CD4-positive, CD25-positive, alpha-beta regulatory T cell (primary cell): Measurements from ENCODE around the gene RHEB. TPM values are rescaled to one million over a fixed set of nuclear protein-coding genes. Genes with fewer than 3 reads are reported as not detected.
A peak's percentile ranks its signal among the peaks of the same experiment; 100 is the strongest.

Experiments used
- ATAC-seq, 2 donors: fragments of 150-1000 bp; cut with Tn5 transposase; one replicate each; pipeline ENCODE4 v1.10.0; 2021; ENCODE audit warnings: low read depth in 2 of 2, moderate number of reproducible peaks in 2 of 2, moderate library complexity in 1 of 2
- DNase-seq, 3 donors: peaks; one replicate each; pipeline versions ENCODE4 v3.0.0 to v3.0.0-alpha.2; 2012 to 2022; ENCODE audit warnings: mixed read lengths in 1 of 3
- H3K27ac ChIP-seq: one replicate; pipeline ENCODE4 v1.7.0; 2013; ENCODE audit warnings: mild to moderate bottlenecking, low read length; ENCODE audit not compliant: insufficient read depth, poor library complexity, severe bottlenecking
- H3K27me3 ChIP-seq: one replicate; pipeline ENCODE4 v1.7.0; 2013; ENCODE audit warnings: low read length; ENCODE audit not compliant: control insufficient read depth, insufficient read depth
- H3K36me3 ChIP-seq: one replicate; pipeline ENCODE4 v1.7.0; 2013; ENCODE audit warnings: mild to moderate bottlenecking, low read length, moderate library complexity; ENCODE audit not compliant: control insufficient read depth, insufficient read depth
- H3K4me1 ChIP-seq: 2 replicates; pipeline ENCODE4 v1.7.0; 2013; ENCODE audit warnings: mild to moderate bottlenecking, low read length; ENCODE audit not compliant: insufficient read depth, control insufficient read depth, poor library complexity, severe bottlenecking
- H3K4me3 ChIP-seq: one replicate; pipeline ENCODE4 v1.7.0; 2013; ENCODE audit warnings: low read depth, mild to moderate bottlenecking, low read length, moderate library complexity
- H3K9me3 ChIP-seq, 2 experiments: 1 replicate in 1 of 2; 2 replicates in 1 of 2; pipeline ENCODE4 v1.7.0; 2013; ENCODE audit warnings: low read length in 2 of 2, mild to moderate bottlenecking in 1 of 2, moderate library complexity in 1 of 2; ENCODE audit not compliant: control insufficient read depth in 2 of 2
- H3K27ac Mint-ChIP-seq, 3 donors: one replicate each; pipeline ENCODE4 v1.8.0; 2020 to 2022; ENCODE audit warnings: mild to moderate bottlenecking in 3 of 3, mixed read lengths in 3 of 3, moderate library complexity in 2 of 3
- H3K27me3 Mint-ChIP-seq: one replicate; pipeline ENCODE4 v1.8.0; 2022; ENCODE audit warnings: mild to moderate bottlenecking, mixed read lengths
- H3K36me3 Mint-ChIP-seq: one replicate; pipeline ENCODE4 v1.8.0; 2020; ENCODE audit warnings: mixed read lengths
- H3K4me1 Mint-ChIP-seq, 4 donors: one replicate each; pipeline ENCODE4 v1.8.0; 2020 to 2022; ENCODE audit warnings: mixed read lengths in 4 of 4, mild to moderate bottlenecking in 1 of 4
- H3K4me3 Mint-ChIP-seq, 4 donors: one replicate each; pipeline ENCODE4 v1.8.0; 2020 to 2022; ENCODE audit warnings: mild to moderate bottlenecking in 4 of 4, mixed read lengths in 4 of 4, moderate library complexity in 3 of 4
- H3K9me3 Mint-ChIP-seq, 7 donors: one replicate each; pipeline ENCODE4 v1.8.0; 2020 to 2022; ENCODE audit warnings: mixed read lengths in 7 of 7, mild to moderate bottlenecking in 3 of 7, moderate library complexity in 2 of 7
- polyA plus RNA-seq, 4 donors: library from polyadenylated mRNA; unstranded; fragments of 300-500 nt; fragmentation: Illumina TruSeq; gene quantifications; one replicate each; pipeline ENCODE4 v1.2.3, GENCODE V29; 2021
- total RNA-seq: library from RNA; stranded (reverse); gene quantifications from one replicate; pipeline ENCODE4 v1.2.3, GENCODE V29; 2022

RHEB gene
- total and polyA plus RNA-seq, 5 donors from 2014 or later: 51.3 to 72.6 (median 65.3) TPM

DNA sequence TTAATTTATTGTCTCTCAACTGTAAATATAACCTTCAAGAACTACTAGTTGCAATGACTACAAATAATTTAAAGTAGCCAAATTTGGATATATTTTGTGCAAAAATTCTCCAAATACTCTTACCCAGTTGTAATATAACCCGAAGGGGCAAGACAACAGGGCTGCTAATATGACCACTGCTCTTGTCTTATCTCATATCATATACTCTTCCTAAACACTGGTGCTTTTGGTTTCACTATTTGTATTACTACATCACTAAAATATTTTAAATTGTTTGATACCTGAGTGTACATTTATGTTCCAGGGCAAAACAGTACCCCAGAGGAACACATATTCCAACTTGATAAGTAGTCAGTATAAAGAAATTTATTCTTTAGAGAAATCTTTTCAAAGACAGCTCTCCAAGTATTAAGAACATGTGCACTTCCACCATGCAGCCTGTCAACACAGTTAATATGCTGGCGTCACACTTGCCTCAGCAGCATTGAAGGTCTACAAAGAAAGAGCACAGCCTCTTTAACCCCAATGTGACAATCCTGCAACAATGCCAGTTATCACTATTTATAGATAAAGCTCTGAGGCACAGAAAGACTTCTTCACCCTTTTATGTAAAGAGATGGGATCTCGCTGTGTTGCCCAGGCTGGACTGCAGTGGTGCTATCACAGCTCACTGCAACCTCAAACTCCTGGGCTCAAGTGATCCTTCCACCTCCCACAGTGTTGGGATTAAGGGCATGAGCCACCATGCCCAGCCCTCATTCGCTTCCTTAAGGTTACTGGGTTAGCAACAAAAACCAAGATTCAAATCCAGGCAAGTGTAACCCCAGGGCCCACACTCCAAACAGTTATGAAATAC lies 37.8 kb downstream of the RHEB start:
- Histone ChIP-seq H3K9me3 (no peaks in the 10 kb centered on the region), H3K27me3 (no peaks in the 10 kb centered on the region), H3K4me1 (peaks cover 8% of the 10 kb centered on the region), H3K4me3 (no peak overlapping the region), H3K27ac (peak overlapping the region; percentile 7), H3K36me3 (peaks cover 43% of the 10 kb centered on the region)
- Mint-ChIP-seq H3K36me3 (peaks cover 42% of the 10 kb centered on the region), H3K27ac (peak overlapping the region; percentile 9 to 52 (median 17)), H3K27me3 (no peaks in the 10 kb centered on the region), H3K9me3 (no peaks in the 10 kb centered on the region), H3K4me3 (peak overlapping the region in 1 of 4 donors; percentile 56), H3K4me1 (peaks cover 27 to 50% (median 39%) of the 10 kb centered on the region in 4 donors)
- no peak for DNase-seq
- no peak for ATAC-seq

DNA sequence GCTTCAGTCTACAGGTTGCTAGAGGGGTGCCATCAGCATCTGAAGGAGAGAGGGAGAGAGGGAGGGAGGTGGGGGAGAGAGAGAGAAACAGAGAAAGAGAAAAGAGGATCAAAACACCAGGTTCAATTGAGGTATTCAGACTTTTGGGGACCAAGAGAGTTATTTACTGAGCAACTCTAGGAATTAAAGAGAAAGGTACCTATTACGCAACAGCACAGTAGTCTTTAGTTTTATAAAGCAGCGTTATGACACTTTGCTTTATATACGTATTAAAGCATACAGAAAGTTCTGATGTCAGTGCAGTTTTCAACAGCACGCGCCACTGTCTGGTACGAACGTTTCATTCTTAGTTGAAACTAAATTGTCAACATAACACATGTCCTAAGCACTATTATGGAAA lies 41.8 kb downstream of the RHEB start:
- ATAC-seq (no peak), DNase-seq (no peak)
- H3K4me3 Mint-ChIP-seq: no peak overlapping the region
- H3K27me3 Mint-ChIP-seq: no peaks in the 10 kb centered on the region
- H3K36me3 Mint-ChIP-seq: peaks cover 37% of the 10 kb centered on the region
- H3K9me3 Mint-ChIP-seq: no peaks in the 10 kb centered on the region
- no peak overlapping the region for H3K27ac ChIP-seq
- peaks cover 33 to 59% (median 40%) of the 10 kb centered on the region in 4 donors for H3K4me1 Mint-ChIP-seq
- H3K4me1 ChIP-seq: peaks cover 14% of the 10 kb centered on the region
- H3K9me3 ChIP-seq: no peaks in the 10 kb centered on the region
- no peak overlapping the region for H3K4me3 ChIP-seq
- no peak overlapping the region for H3K27ac Mint-ChIP-seq
- peaks cover 16% of the 10 kb centered on the region for H3K36me3 ChIP-seq
- H3K27me3 ChIP-seq: no peaks in the 10 kb centered on the region

DNA sequence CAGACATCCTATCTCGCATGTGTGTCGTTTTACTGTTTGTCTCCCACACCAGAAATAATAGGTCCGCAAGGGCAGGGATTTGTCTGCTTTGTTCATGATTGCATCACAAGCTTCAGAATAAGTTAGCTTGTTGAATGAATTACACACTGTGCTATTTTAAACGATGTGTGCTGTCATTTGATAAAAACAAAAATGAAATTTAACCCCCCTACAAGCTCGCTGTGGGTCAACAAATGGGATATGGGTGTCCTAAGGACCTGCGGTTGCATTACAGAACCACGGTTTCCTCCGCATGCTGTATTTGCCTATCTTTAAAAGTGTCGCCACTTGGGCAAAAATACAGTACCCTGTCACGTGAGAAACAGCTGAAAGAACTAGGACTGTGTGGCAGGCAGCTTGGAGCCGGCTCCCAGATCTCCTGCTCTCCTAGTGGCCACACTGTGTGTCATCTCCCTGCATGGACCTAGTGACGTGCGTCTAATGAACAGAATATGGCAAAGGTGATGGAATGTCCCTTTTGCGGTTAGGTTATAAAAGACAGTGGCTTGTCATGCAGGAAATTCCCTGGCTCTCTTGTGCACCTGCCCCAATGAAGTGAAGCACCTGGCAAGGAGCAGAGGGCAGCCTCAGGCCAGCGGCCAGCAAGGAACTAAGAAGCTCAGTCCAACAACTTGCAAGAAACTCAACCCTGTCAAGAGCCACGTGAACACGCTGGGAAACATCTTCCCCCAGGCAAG lies 46.9 kb downstream of the RHEB start:
- no peak overlapping the region for H3K4me3 ChIP-seq
- Mint-ChIP-seq H3K4me1 (peaks cover 24 to 68% (median 57%) of the 10 kb centered on the region in 4 donors), H3K36me3 (peaks cover 50% of the 10 kb centered on the region), H3K27ac (peak overlapping the region in 2 of 3 donors; percentile 22 to 85), H3K27me3 (no peaks in the 10 kb centered on the region), H3K9me3 (peaks cover 0 to under 1% (median 0%) of the 10 kb centered on the region in 7 donors), H3K4me3 (peak overlapping the region in 2 of 4 donors; percentile 39 to 61)
- H3K27me3 ChIP-seq: no peaks in the 10 kb centered on the region
- no peak overlapping the region for H3K27ac ChIP-seq
- ATAC-seq (no peak), DNase-seq (no peak)
- peaks cover 38% of the 10 kb centered on the region for H3K36me3 ChIP-seq
- no peaks in the 10 kb centered on the region for H3K9me3 ChIP-seq
- H3K4me1 ChIP-seq: peaks cover 18% of the 10 kb centered on the region

DNA sequence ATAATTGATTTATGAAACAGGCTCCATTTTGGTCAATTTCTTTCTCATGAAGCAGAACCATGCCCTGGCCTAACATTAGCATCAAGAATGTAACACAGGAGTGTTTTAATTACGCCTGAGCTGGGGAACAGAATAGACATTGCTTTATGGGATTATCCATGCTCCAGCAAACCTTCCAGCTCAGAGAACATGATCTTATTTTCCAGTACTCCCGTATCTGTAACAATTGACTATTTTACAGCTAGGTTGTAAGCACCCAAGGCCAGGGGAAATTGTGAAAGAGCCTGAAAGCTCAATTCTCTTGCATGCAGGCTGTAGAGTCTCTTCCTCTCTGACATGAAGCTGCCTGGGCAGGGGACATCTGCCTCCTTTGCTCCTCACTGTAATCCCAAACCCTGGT lies 49.0 kb downstream of the RHEB start:
- DNase-seq: no peak
- no peak for ATAC-seq
- Mint-ChIP-seq H3K4me1 (peaks cover 15 to 51% (median 47%) of the 10 kb centered on the region in 4 donors), H3K36me3 (peaks cover 50% of the 10 kb centered on the region), H3K4me3 (no peak overlapping the region), H3K27ac (peak overlapping the region in 1 of 3 donors; percentile 11), H3K27me3 (no peaks in the 10 kb centered on the region), H3K9me3 (peaks cover 0 to 3% (median 0%) of the 10 kb centered on the region in 7 donors)
- Histone ChIP-seq H3K9me3 (no peaks in the 10 kb centered on the region), H3K36me3 (peaks cover 53% of the 10 kb centered on the region), H3K4me1 (peaks cover 18% of the 10 kb centered on the region), H3K27me3 (no peaks in the 10 kb centered on the region), H3K27ac (no peak overlapping the region), H3K4me3 (no peak overlapping the region)

DNA sequence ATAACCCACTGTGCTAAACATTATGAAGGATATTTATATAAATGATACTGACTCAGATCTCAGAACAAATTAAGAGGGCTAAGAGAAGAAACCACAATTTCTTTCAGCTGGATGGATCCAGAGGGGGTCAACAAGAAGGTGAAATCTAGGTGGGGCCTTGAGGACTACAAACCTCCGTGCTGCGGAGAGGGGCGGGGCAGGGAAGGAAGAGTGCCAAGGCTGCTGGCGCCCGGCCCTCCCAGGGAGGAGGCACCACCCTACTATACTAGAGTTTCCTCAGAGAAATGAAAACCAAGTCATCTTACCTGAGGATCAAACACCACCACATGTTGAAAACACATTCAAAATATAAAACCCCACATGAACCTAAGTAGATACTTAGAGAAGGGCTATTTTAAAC lies 50.4 kb downstream of the RHEB start:
- H3K4me1 Mint-ChIP-seq: peaks cover 15 to 49% (median 44%) of the 10 kb centered on the region in 4 donors
- H3K36me3 ChIP-seq: peaks cover 65% of the 10 kb centered on the region
- peak overlapping the region in 2 of 3 donors; percentile 1 to 8 for H3K27ac Mint-ChIP-seq
- H3K27me3 Mint-ChIP-seq: no peaks in the 10 kb centered on the region
- no peak overlapping the region for H3K27ac ChIP-seq
- H3K36me3 Mint-ChIP-seq: peaks cover 57% of the 10 kb centered on the region
- no peak overlapping the region for H3K4me3 Mint-ChIP-seq
- peaks cover 18% of the 10 kb centered on the region for H3K4me1 ChIP-seq
- no peak for ATAC-seq
- DNase-seq: no peak
- H3K9me3 Mint-ChIP-seq: peaks cover 0 to 5% (median 0%) of the 10 kb centered on the region in 7 donors
- H3K9me3 ChIP-seq: no peaks in the 10 kb centered on the region
- no peak overlapping the region for H3K4me3 ChIP-seq
- H3K27me3 ChIP-seq: no peaks in the 10 kb centered on the region

DNA sequence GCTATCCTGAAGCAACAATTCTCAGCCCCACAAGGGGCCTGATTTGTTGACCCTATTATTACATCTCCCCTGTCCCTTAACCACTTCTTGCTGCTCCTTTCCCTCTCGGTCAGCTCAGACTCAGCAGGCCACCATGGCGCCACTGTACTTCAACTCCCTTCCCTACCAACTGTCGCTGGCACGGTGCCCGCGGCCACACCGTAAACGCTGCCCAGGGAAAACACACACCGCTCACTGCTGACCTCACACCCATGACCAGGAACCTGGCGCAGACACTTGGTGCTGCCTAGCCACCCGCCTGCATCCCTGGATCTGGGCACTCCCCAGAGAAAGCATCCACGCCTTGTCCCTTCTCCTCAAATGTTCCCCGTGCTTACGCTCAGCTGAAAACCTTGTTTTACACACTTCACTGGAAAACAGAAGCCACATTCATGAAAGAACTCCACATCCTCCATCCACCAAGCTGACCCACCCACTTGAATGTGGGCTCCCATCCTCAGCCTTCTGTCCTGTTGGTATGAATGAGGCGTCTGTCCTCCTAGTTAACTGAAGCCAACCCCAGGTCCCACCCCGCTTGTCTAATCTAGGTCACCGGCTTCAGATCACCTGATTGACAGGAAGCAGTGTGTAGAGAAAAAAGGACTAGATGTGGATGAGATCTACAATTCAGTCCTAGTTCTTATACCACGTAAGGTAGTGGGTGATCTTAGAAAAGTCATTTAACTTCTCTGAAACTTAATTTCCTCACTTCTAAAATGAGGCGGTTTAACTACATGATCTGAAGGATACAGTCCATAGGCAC lies 51.3 kb downstream of the RHEB start:
- H3K4me3 ChIP-seq: no peak overlapping the region
- peaks cover 65% of the 10 kb centered on the region for H3K36me3 ChIP-seq
- peaks cover 10 to 43% (median 41%) of the 10 kb centered on the region in 4 donors for H3K4me1 Mint-ChIP-seq
- peaks cover 2 to 8% of the 10 kb centered on the region in 2 experiments for H3K9me3 ChIP-seq
- peaks cover 0 to 9% (median 4%) of the 10 kb centered on the region in 7 donors for H3K9me3 Mint-ChIP-seq
- H3K27ac ChIP-seq: no peak overlapping the region
- H3K36me3 Mint-ChIP-seq: peaks cover 58% of the 10 kb centered on the region
- ATAC-seq: no peak
- H3K27me3 Mint-ChIP-seq: no peaks in the 10 kb centered on the region
- H3K4me1 ChIP-seq: peaks cover 18% of the 10 kb centered on the region
- H3K4me3 Mint-ChIP-seq: no peak overlapping the region
- H3K27ac Mint-ChIP-seq: peak overlapping the region; percentile 39 to 83 (median 55)
- peak in 1 of 3 donors; percentile 16 for DNase-seq
- no peaks in the 10 kb centered on the region for H3K27me3 ChIP-seq

DNA sequence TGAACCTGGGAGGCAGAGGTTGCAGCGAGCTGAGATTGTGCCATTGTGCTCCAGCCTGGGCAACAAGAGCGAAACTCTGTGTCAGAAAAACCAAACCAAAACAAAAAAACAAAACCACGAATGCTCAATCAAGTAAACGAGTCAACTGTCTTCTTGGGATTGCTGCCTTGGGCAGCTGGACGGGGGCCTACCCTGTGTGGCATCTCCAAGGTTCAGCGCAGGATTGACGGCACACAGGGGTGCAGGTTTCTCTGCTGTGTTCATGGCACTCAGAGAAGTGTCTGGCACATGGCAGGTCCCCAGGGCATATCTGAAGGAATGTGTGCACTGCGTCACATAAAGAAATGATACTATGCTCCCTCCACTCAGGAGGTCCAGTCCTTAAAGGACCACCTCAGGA lies 54.5 kb downstream of the RHEB start:
- Histone ChIP-seq H3K4me1 (no peaks in the 10 kb centered on the region), H3K27ac (no peak overlapping the region), H3K9me3 (peaks cover 19 to 28% of the 10 kb centered on the region in 2 experiments), H3K36me3 (peaks cover 53% of the 10 kb centered on the region), H3K4me3 (no peak overlapping the region), H3K27me3 (no peaks in the 10 kb centered on the region)
- H3K36me3 Mint-ChIP-seq: peaks cover 55% of the 10 kb centered on the region
- H3K9me3 Mint-ChIP-seq: peaks cover 0 to 23% (median 8%) of the 10 kb centered on the region in 7 donors
- H3K27ac Mint-ChIP-seq: no peak overlapping the region
- ATAC-seq: no peak
- no peak for DNase-seq
- peaks cover 0 to 18% (median 15%) of the 10 kb centered on the region in 4 donors for H3K4me1 Mint-ChIP-seq
- no peak overlapping the region for H3K4me3 Mint-ChIP-seq
- H3K27me3 Mint-ChIP-seq: peaks cover 5% of the 10 kb centered on the region
